Liver (tissue), 9 donors: Measurements from ENCODE around the gene HARS1. TPM values are rescaled to one million over a fixed set of nuclear protein-coding genes. Genes with fewer than 3 reads are reported as not detected.
"Not testable (repeated sequence)": the region's sequence is repeated elsewhere in the genome, so short reads cannot be mapped to it uniquely, and the experiment has no call there.

Experiments
- DNase-seq: peaks from one replicate; pipeline ENCODE4 v3.0.0-alpha.2; 2017; ENCODE audit warnings: low spot score
- H3K27ac ChIP-seq, 2 donors: one replicate each; pipeline ENCODE4 v1.7.0; 2013; ENCODE audit warnings: inconsistent platforms in 2 of 2, low read length in 2 of 2, control low read depth in 1 of 2, low read depth in 1 of 2, mild to moderate bottlenecking in 1 of 2
- H3K27me3 ChIP-seq, 4 donors: one replicate each; pipeline versions ENCODE4 v1.6.1 to v1.7.0; 2013; ENCODE audit warnings: low read length in 3 of 4, inconsistent platforms in 1 of 4, mild to moderate bottlenecking in 1 of 4, moderate library complexity in 1 of 4; ENCODE audit not compliant: control insufficient read depth in 4 of 4, insufficient read depth in 4 of 4
- H3K36me3 ChIP-seq, 4 donors: one replicate each; pipeline versions ENCODE4 v1.6.1 to v1.7.0; 2013; ENCODE audit warnings: low read length in 3 of 4, mild to moderate bottlenecking in 3 of 4, low read depth in 1 of 4, moderate library complexity in 1 of 4; ENCODE audit not compliant: control insufficient read depth in 4 of 4, insufficient read depth in 3 of 4
- H3K4me1 ChIP-seq, 4 donors: one replicate each; pipeline versions ENCODE4 v1.6.1 to v1.7.0; 2013; ENCODE audit warnings: low read length in 3 of 4, mild to moderate bottlenecking in 3 of 4, moderate library complexity in 1 of 4; ENCODE audit not compliant: control insufficient read depth in 4 of 4, insufficient read depth in 4 of 4
- H3K4me3 ChIP-seq, 3 donors: one replicate each; pipeline versions ENCODE4 v1.6.1 to v1.7.0; 2013; ENCODE audit warnings: low read length in 3 of 3, control low read depth in 1 of 3, low read depth in 1 of 3, mild to moderate bottlenecking in 1 of 3
- H3K9ac ChIP-seq, 2 donors: one replicate each; pipeline ENCODE4 v1.7.0; 2013; ENCODE audit warnings: low read length in 2 of 2, mild to moderate bottlenecking in 2 of 2, moderate library complexity in 2 of 2, control low read depth in 1 of 2, low read depth in 1 of 2
- H3K9me3 ChIP-seq, 4 donors: one replicate each; pipeline versions ENCODE4 v1.6.1 to v1.7.0; 2013; ENCODE audit warnings: low read length in 3 of 4; ENCODE audit not compliant: control insufficient read depth in 4 of 4
- ATF3 ChIP-seq: IDR thresholded peaks from 2 replicates; pipeline ENCODE4 v1.6.1; 2016; ENCODE audit warnings: antibody characterized with exemption
- CTCF ChIP-seq: fragments of 150-350 bp; IDR thresholded peaks from 2 replicates; pipeline ENCODE4 v1.5.1; 2017; ENCODE audit warnings: improper control_type of control experiment, low read depth, low read length; ENCODE audit not compliant: missing input control
- EGR1 ChIP-seq, 2 donors: IDR thresholded peaks; 2 replicates each; pipeline ENCODE4 v1.6.1; 2016 to 2018; ENCODE audit warnings: antibody characterized with exemption in 2 of 2, low read depth in 2 of 2
- FOXA2 ChIP-seq: IDR thresholded peaks from 2 replicates; pipeline ENCODE4 v1.6.1; 2016; ENCODE audit warnings: antibody characterized with exemption
- GABPA ChIP-seq, 2 donors: IDR thresholded peaks in 1 of 2; conservative IDR thresholded peaks in 1 of 2; 2 replicates each; pipeline ENCODE4 v1.6.1; 2016; ENCODE audit warnings: antibody characterized with exemption in 2 of 2, mild to moderate bottlenecking in 1 of 2, moderate library complexity in 1 of 2
- HNF4A ChIP-seq, 2 donors: conservative IDR thresholded peaks; 2 replicates each; pipeline ENCODE4 v1.6.1; 2016; ENCODE audit warnings: antibody characterized with exemption in 2 of 2, mild to moderate bottlenecking in 2 of 2
- HNF4G ChIP-seq: IDR thresholded peaks from 2 replicates; pipeline ENCODE4 v1.6.1; 2016; ENCODE audit warnings: antibody characterized with exemption
- JUND ChIP-seq, 2 donors: IDR thresholded peaks; 2 replicates each; pipeline ENCODE4 v1.6.1; 2016; ENCODE audit warnings: antibody characterized with exemption in 2 of 2
- MAX ChIP-seq: IDR thresholded peaks from 2 replicates; pipeline ENCODE4 v1.6.1; 2016; ENCODE audit warnings: antibody characterized with exemption
- NR2F2 ChIP-seq: IDR thresholded peaks from 2 replicates; pipeline ENCODE4 v1.6.1; 2016; ENCODE audit warnings: antibody characterized with exemption
- RAD21 ChIP-seq, 2 donors: IDR thresholded peaks; 2 replicates each; pipeline ENCODE4 v1.6.1; 2016; ENCODE audit warnings: antibody characterized with exemption in 2 of 2, mild to moderate bottlenecking in 2 of 2
- REST ChIP-seq: IDR thresholded peaks from 2 replicates; pipeline ENCODE4 v1.6.1; 2016; ENCODE audit warnings: antibody characterized with exemption, mild to moderate bottlenecking
- RXRA ChIP-seq, 2 donors: IDR thresholded peaks; 2 replicates each; pipeline ENCODE4 v1.6.1; 2017 to 2018; ENCODE audit warnings: antibody characterized with exemption in 2 of 2, mild to moderate bottlenecking in 1 of 2
- TAF1 ChIP-seq: conservative IDR thresholded peaks from 2 replicates; pipeline ENCODE4 v1.6.1; 2016; ENCODE audit warnings: antibody characterized with exemption, mild to moderate bottlenecking
- YY1 ChIP-seq: IDR thresholded peaks from 2 replicates; pipeline ENCODE4 v1.6.1; 2016; ENCODE audit warnings: antibody characterized with exemption, mild to moderate bottlenecking
- ZBTB33 ChIP-seq: IDR thresholded peaks from 2 replicates; pipeline ENCODE4 v1.6.1; 2016; ENCODE audit warnings: antibody characterized with exemption
- WGBS: extraction: QIAGEN DNeasy Blood & Tissue Kit; methylation state at CpG from one replicate; pipeline ENCODE4 v1.1.7; 2013; 5-methylcytosine and 5-hydroxymethylcytosine counted together
- polyA plus RNA-seq, 2 donors: library from polyadenylated mRNA; stranded (reverse) in 1 of 2; unstranded in 1 of 2; fragments of 200-250 nt in 1 of 2; fragments of >200 nt in 1 of 2; fragmentation: Nextera tagmentation in 1 of 2; extraction: Ambion mirVana in 1 of 2; gene quantifications; one replicate each; pipeline versions ENCODE4 v1.2.1 to v1.2.3, GENCODE V29; 2013 to 2015
- total RNA-seq, 2 donors: library from RNA; depleted of rRNA; stranded (reverse); fragments of >200 nt; gene quantifications; one replicate each; pipeline ENCODE4 v1.2.3, GENCODE V29; 2014
- donor health status: healthy.
- donor health status: healthy.
- donor health status: healthy.
- donor health status: healthy.
- donor health status: healthy.

Gene HARS1
- total and polyA plus RNA-seq, 4 donors, result 31.2 to 57.1 (median 37.3) TPM

- 7% methylated on average over 9 of the region's 9 CpGs for WGBS
- DNase-seq, H3K27me3 ChIP-seq, H3K36me3 ChIP-seq, H3K9me3 ChIP-seq: not testable (repeated sequence)
- peak overlapping the region; percentile 72 to 81 for H3K27ac ChIP-seq
- H3K4me1 ChIP-seq, result peaks cover 0 to 43% (median 28%) of the 10 kb centered on the region in 4 donors
- peak overlapping the region in 1 of 3 donors; percentile 9 for H3K4me3 ChIP-seq
- peak overlapping the region in 1 of 2 donors; percentile 40 for H3K9ac ChIP-seq
- TF ChIP-seq YY1, result peak; percentile 97
Measured at GRCh38 chr5:140638898-140639147, 52.3 kb downstream of the HARS1 start.

GRCh38 chr5:140637371-140638100 is 53.6 kb downstream of the HARS1 start:
- no peaks in the 10 kb centered on the region for H3K27me3 ChIP-seq
- WGBS, result 88% methylated on average over 10 of the region's 10 CpGs
- H3K27ac ChIP-seq, result no peak overlapping the region
- no peak for DNase-seq
- no peak for TF ChIP-seq ATF3
- no peak for TF ChIP-seq RXRA (IDR thresholded peaks at IDR 0.05)
- TF ChIP-seq HNF4G, result no peak
- no peak for TF ChIP-seq TAF1
- no peak for TF ChIP-seq HNF4A (conservative IDR thresholded peaks at IDR 0.05)
- no peak for TF ChIP-seq EGR1 (IDR thresholded peaks at IDR 0.05; ENCODE audit: low read depth in 2 of 2)
- no peak for TF ChIP-seq NR2F2
- TF ChIP-seq YY1, result no peak
- no peak for TF ChIP-seq ZBTB33
- TF ChIP-seq REST, result no peak
- no peak for TF ChIP-seq CTCF
- TF ChIP-seq MAX, result no peak
- no peak for TF ChIP-seq JUND (IDR thresholded peaks at IDR 0.05)
- TF ChIP-seq GABPA (IDR thresholded peaks at IDR 0.05 in 1 of 2, conservative IDR thresholded peaks at IDR 0.05 in 1 of 2), result no peak
- no peak for TF ChIP-seq FOXA2
- no peak for TF ChIP-seq RAD21 (IDR thresholded peaks at IDR 0.05)
- H3K36me3 ChIP-seq, result peaks cover 0 to 4% (median 0%) of the 10 kb centered on the region in 4 donors
- H3K9ac ChIP-seq, result no peak overlapping the region
- H3K4me3 ChIP-seq, result no peak overlapping the region
- H3K9me3 ChIP-seq, result no peaks in the 10 kb centered on the region
- H3K4me1 ChIP-seq, result peaks cover 0 to 42% (median 26%) of the 10 kb centered on the region in 4 donors
